GM21717 (cell line): ENCODE measurements around the gene PSMB5.

ENCODE experiments used
- ATAC-seq: cut with Tn5 transposase; IDR thresholded peaks from one replicate; pipeline ENCODE4 v1.9.1; 2021; ENCODE audit warnings: mild to moderate bottlenecking, moderate library complexity; ENCODE audit not compliant: unreplicated experiment

Gene PSMB5

DNA sequence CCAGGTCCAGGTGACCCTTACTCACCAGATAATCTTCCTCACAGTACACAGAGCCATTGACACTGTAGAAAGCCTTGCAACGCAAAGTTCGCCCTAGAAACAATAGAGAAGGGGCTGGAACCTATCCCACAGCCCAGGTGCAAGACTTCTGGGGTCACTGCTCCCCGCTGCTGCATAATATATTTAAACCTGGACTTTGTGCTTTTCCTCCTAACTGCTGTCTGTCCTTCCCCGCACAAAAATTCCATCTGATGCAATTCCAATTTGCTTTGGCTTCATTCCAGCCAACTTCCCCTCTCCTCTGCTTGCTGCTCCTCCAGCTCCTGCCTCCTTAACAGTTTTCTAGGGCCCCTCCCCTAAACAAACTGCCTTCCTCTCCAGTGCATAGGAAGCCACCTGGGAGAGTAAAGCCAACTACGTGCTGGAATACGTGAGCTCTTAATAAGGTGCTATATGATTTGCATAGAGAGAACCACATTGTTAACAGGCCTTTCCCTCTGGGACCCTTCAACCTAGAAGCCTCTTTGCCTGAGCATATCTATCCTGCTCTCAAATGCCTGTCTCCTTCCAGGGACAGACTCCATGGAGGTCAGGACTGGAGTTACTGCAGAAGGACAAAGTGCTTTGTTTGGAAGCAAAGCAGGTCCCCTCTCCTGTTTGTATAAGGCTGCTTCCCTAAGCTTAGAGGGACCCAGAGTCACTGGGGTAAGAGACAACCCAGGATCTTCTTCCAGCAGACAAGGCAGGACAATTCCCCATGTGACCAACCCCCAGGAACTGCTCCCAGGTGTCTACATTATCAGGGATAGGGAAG lies 57.9 kb downstream of the PSMB5 start:
- ATAC-seq = no peak
